ENCODE measurements around the gene STX18.

DNA sequence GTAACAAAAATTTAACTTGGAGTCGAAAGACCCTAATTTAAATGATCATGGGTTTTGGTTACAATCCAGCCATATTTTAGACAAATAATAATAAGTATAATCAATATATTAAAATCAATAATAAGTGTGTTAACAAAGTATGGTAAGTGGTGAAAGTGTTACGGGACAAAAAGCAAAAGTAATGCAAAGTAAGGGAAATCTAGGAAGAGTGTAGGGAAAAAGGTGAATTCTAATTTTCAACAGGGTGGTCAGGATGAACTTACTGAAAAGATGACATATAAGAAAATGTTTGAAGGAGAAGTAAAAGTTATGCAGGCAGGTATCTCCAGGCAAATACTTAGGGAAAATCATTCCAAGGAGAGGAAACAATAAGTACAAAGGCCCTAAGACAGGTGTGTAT, 32.3 kb downstream of the STX18 start:
- TF ChIP-seq EZH2 (optimal IDR thresholded peaks at IDR 0.05; ENCODE audit: low read depth, low read length), result no peak
- no peak for TF ChIP-seq CTCF (IDR thresholded peaks at IDR 0.05; ENCODE audit: low read length)
